Ramos (cell line): ENCODE results near the gene SPTBN4.

Source experiments
- in situ Hi-C: fragments of 300-500 bp; cut with MboI; formaldehyde crosslinking; loops from one replicate; pipeline ENCODE4 v1.14.3; 2022; ENCODE audit warnings: low sequenced_read_pairs; ENCODE audit not compliant: unreplicated experiment

The SPTBN4 gene

DNA sequence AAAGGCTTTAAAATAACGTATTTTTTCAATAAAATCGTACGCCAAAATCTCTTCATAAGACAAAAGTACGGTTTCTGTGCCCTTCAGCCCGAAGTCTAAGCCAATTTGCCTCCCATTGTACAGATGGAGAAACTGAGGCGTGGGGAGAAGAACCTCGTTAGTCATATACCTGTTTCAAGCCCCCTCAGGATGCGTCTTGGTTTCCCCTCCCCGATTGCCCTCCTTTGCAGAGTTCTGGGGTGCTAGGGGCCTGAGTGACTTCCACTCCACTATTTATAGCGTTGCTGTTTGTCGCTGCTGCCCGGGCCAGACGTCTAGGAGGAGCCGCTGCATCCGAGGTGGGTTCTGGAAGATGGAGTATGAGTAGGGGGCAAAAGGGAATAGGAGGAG lies 132.1 kb downstream of the SPTBN4 start:
- in situ Hi-C loops = no loop called here

DNA sequence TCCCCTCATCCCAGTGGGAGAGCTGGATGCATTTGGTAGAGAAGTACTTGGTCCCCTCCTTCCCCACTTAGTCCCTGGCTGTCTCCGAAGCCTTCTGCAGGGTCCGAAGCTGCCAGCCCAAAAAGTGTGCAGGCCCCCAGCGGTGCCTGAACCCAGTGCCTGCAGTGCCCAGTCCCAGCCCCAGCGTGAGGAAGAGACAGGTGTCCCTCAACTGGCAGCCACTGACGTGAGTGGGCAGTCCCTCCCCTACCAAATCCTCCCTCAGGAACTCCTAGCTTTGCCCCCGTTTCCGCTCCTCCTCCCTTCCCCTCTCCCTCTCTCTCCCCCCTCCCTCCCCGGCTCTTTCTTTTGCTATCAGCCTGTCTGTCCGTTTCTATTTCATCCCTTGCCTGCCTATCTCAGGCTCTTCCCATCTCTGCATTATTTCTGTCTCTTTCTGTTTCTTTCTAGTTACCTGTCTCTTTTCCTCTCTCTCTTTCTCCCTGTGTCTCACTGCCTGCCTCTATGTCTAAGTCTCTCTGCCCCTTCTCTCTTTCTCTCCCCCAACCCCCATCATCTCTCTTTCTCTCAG lies 132.6 kb downstream of the SPTBN4 start:
- in situ Hi-C loops = no loop called here

DNA sequence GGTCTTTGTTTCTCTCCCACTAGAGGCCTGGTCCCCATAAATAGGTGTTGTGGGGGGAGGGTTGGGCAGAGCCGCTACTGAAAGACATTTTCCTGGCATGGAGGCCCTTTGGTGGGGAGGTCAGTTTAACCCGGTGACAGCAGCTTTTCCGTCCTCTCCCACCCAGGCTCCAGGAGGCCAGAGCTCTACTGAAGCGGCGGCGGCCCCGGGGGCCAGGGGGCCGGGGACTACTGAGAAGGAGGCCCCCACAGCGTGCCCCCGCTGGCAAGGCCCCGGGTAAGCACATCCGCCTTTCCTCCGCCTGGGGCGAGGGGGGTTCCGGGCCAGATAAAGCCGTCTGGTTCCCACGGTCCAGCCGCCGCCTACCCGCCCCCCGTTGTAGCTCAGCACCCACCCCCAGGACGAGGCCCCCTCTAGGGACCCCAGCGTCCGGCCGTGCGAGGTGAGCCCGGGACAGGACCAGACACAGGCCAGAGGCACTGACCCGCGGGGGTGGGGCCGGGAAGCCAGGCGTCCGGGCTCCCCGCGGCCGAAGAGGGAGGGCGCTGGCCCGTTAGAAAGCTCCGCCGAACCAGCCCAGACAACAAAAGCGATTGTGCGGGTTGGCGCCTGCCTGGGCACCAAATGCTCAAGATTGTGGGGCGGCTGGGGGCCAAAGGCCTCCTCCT lies 133.2 kb downstream of the SPTBN4 start:
- in situ Hi-C loops = loop anchor here (10.0 kb wide), 1 partner anchor 315 kb away; the partner anchor contains the start of gene AKT2

DNA sequence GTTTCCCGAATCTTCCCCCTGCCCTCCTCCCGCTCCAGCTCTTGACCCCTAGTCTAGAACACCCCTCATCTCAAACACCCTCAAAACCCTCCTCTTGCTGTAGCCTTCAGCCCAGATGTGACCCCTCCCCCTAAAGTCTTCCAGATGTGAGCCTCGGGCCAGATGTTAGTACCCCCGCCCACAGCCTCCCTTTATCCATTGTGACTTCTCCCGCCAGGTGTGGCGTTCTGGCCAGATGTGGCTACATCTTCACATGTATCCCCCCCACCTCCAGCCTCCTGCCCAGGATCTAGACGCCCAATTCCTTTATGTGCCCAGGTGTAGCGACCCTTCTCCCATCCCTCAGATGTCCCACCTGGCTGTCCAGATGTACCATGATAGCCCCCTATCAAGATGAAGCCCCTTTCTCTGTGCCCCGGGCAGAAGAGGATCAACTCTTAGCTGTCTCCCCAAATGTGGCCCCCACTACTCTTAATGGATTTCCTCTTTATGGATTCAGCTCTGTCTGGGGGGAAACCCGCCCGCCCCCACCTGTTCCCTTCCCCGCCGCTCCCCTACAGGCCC lies 133.9 kb downstream of the SPTBN4 start:
- in situ Hi-C loops = loop anchor here (10.0 kb wide), 1 partner anchor 316 kb away; the partner anchor contains the start of gene AKT2

DNA sequence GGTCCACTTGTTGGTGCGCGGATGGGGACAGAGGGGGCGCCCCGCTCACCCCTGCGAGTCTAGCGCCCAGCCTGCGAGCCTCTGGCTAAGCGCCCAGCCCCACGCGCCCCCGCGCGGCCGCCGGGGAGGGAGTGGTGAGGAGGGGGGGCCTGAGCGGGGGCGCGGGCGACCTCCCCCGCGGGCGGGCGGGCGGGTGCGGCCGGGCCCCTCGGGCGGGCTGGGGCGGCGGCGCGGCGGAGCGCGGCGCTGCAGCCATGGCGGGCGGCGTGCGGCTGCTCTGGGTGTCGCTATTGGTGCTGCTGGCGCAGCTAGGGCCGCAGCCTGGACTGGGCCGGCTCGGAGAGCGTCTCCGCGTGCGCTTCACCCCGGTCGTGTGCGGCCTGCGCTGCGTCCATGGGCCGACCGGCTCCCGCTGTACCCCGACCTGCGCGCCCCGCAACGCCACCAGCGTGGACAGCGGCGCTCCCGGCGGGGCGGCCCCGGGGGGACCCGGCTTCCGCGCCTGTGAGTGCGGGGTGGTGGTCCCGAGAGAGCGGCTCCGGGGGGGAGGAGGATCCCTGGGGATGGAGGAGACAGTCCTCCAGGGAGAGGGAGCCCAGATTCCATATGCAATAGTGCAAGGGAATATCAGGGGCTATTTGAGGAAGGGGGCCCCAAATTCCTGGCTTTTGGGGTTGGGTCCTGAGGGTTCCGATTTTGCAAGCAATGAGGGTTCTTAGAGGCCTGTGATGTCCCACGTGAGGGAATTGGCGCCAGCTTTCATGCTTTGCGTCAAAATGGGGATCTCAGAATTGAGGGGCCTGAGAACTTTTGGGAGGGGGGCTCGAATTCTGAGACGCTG lies 134.6 kb downstream of the SPTBN4 start, which contains the start of gene LTBP4:
LTBP4 (plus strand) TSS at position 236 of the 841 bp plus-strand sequence; CDS start at position 255, 19 bp downstream.
- in situ Hi-C loops = loop anchor here (10.0 kb wide), 1 partner anchor 317 kb away; the partner anchor contains the start of gene AKT2

DNA sequence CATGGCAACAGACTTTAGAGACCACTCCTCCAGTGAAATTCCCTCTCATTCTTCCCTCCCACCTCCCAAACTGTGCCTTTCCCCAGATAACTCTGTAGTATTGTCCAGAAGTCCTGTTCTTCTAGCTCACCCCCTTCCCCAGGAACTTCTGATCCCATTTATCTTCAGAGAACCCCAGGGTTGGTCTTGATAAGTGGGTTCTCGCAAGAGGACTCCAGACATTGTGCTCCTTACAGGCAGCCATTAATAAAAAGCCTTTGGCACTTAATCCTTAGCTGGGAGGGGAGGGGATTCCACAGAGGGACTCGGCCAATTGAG lies 136.2 kb downstream of the SPTBN4 start:
- in situ Hi-C loops = loop anchor here (10.0 kb wide), 1 partner anchor 318 kb away; the partner anchor contains the start of gene AKT2

DNA sequence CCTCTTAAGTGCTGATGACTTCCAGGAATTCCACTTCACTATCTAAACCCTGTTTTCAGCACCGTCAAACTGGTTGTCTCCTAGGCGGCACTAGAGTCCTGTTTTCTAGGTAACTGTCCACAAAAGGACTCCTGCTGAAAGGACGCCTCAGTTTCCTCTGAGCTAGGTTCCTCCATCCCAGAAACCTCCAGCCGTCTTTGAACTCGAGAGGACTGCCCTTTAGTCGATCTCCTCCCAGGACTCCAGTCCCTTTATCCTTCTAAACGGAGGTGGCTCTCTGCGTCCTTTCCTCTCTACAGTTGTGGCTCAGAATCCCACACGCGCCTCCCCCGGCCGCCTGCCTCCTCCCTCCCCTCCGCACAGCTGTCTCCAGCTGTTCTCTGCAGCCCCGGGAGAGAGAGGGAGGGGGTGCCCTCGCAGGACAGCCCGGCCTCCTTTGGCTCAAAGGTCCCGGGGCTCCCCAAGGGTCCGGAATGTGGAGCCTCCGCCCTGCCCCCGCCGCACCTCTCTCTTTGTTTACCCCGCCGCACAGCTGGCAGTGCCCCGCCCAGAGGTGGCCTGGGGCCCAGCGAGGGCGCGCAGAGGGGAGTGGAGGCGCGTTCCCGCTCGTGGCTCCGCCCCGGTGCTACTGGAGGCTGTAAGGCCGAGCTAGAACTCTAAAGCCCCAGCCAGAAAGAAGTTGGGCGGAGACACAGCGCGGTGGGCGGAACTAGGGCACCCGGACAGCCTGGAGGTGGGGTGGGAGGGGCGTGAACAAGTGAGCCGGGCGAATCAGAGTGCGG lies 136.8 kb downstream of the SPTBN4 start:
- in situ Hi-C loops = loop anchor here (10.0 kb wide), 1 partner anchor 319 kb away; the partner anchor contains the start of gene AKT2

DNA sequence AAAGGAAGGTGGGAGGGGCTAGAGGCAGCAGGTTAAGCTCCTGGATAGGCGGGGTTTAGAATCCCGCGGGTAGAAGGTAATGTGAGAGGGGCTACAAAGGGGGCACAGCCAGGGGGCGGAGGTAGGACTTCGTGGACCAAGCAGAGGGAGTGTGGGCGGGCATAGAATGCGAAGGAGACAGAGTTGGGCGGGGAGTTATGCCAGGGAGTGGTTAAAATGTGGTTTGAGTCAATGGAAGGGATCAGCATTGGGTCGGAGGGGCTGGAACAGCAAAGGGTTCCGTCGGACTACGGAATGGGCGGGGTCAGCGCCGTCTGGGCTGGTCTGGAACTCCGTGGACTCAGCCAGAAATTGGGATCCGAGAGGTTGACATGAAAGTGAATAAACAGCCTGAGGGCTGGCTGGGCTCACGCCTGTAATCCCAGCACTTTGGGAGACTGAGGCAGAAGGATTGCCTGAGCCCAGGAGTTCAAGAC lies 137.4 kb downstream of the SPTBN4 start:
- in situ Hi-C loops = loop anchor here (10.0 kb wide), 1 partner anchor 319 kb away; the partner anchor contains the start of gene AKT2

DNA sequence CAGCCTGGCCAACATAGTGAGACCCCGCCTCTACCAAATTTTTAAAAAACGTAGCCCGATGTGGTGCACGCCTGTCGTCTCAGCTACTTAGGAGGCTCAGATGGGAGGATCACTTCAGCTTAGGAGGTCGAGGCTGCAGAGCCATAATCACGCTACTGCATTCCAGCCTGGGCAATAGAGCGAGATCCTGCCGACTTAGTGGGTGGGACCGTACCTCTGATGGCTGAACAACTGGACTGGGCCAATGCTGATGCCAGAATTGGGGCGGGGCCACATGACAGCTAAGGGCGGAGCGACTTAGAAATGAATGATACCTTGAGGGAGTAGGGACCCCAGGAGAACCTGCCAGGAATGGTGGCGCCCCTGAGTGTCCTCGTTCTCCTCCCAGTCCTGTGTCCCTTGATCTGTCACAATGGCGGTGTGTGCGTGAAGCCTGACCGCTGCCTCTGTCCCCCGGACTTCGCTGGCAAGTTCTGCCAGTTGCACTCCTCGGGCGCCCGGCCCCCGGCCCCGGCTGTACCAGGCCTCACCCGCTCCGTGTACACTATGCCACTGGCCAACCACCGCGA lies 137.9 kb downstream of the SPTBN4 start:
- in situ Hi-C loops = loop anchor here (10.0 kb wide), 1 partner anchor 320 kb away; the partner anchor contains the start of gene AKT2

DNA sequence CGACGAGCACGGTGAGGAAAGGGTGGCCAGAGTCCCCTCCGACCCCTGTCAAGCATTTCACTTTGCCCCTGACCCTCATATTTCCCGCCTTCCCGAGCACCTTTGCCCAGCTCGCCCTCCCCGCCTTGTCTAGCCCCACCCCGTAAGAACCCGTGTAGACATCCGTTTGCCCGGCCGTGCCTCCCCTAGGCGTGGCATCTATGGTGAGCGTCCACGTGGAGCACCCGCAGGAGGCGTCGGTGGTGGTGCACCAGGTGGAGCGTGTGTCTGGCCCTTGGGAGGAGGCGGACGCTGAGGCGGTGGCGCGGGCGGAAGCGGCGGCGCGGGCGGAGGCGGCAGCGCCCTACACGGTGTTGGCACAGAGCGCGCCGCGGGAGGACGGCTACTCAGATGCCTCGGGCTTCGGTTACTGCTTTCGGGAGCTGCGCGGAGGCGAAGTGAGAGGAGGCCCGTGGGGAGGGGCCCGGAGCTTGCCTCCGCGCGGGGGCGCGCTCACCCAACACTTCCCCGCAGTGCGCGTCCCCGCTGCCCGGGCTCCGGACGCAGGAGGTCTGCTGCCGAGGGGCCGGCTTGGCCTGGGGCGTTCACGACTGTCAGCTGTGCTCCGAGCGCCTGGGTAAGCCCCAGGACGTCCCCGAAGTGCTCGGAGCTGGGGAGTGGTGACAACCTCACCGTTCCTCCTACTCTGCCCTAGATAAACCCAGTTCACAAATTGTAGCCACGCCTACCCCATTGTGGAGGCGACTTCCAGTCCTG lies 138.6 kb downstream of the SPTBN4 start:
- in situ Hi-C loops = loop anchor here (10.0 kb wide), 1 partner anchor 321 kb away; the partner anchor contains the start of gene AKT2

DNA sequence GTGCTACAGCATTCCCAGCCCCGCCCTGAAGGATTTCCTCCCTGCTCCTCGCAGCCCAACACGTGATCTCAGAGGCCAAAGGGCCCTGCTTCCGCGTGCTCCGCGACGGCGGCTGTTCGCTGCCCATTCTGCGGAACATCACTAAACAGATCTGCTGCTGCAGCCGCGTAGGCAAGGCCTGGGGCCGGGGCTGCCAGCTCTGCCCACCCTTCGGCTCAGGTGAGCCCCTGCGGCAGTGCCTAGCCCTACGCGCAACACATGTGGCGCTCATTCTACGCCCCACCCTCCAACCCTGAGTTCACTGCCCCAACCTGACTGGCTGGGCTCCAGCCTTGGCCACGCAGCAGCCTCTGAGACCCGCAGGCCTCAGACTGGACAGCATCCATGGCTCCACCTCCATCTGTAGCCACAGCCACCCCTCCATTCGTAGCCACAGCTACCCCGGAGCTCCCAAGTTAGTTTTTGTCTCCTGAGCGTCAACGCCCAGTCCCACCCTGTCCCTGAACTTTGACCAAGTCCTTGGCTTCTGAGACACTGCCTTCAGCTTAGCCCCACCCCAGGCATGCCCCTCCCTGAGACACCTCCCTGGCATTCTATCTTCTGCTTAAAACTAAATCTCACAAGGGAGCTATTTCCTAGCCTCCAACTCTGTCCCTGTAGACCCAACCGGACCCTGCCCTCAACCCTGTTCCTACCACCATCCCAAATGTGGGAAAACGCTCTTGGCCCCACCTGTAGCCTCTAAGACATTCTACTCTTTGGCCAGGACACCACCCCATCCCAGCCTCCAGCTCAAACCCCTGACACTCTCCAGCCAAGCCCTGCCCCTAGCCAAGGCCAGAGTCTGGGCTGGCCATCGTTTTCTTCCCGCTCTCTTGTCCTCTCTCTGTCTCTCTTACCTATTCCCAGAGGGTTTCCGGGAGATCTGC lies 140.8 kb downstream of the SPTBN4 start:
- in situ Hi-C loops = loop anchor here (10.0 kb wide), 1 partner anchor 323 kb away; the partner anchor contains the start of gene AKT2

DNA sequence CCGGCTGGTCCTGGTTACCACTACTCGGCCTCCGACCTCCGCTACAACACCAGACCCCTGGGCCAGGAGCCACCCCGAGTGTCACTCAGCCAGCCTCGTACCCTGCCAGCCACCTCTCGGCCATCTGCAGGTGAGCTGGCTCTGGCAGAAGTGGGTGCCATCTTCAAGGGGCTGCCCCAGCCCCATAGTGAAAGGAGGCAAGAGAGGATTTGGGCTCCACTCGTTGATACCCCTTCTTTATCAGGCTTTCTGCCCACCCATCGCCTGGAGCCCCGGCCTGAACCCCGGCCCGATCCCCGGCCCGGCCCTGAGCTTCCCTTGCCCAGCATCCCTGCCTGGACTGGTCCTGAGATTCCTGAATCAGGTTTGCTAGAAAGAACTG lies 141.4 kb downstream of the SPTBN4 start:
- in situ Hi-C loops = loop anchor here (10.0 kb wide), 1 partner anchor 323 kb away; the partner anchor contains the start of gene AKT2

DNA sequence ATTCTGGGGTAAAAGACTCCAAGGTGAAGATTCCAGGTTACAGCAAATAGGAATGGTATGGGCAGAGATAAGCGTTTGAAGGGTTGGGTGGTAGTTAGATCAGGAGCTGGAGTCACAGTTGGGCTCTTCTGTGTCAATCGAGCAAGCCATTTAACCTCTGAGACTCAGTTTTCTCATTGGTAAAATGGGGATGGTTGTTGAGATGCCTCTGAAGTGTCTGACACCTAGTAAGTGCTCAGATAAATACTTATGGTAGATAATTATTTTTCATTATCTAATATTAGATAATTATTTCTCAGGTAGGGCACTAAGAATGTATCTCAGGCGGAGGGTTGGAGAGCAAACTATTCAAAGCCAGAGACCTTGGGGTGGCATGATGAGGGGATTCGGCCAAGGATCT lies 142.2 kb downstream of the SPTBN4 start:
- in situ Hi-C loops = loop anchor here (10.0 kb wide), 1 partner anchor 324 kb away; the partner anchor contains the start of gene AKT2

DNA sequence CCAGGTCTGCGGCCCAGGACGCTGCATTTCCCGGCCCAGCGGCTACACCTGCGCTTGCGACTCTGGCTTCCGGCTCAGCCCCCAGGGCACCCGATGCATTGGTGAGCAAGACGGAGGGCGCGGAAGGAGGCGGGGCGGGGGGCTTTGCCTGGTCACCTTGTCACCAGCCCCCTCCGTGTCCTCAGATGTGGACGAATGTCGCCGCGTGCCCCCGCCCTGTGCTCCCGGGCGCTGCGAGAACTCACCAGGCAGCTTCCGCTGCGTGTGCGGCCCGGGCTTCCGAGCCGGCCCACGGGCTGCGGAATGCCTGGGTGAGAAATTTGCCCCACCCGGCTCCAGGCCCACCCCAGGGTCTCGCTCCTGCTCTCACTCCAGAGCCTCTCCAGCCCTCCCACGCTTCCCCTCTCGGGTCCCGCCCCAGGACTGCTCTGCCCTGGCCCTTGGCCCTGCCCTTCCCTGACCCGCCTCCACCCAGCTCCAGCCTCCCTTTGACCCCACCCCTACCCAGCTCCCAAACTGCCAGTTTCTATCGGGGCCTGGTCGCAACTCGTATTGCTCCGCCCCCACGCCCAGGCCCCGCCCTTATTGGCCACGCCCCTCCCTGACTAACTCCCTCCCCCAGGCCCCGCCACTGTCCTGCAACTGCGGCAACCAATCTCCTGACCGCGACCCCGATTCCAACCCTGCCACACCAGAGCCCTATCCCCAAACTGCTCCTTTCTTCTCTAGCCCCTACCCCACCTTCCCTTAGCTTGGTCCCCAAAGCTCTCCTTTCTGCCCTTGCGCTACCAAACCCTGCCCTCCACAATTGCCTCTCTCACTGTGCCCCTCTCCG lies 143.0 kb downstream of the SPTBN4 start:
- in situ Hi-C loops = loop anchor here (10.0 kb wide), 1 partner anchor 325 kb away; the partner anchor contains the start of gene AKT2

DNA sequence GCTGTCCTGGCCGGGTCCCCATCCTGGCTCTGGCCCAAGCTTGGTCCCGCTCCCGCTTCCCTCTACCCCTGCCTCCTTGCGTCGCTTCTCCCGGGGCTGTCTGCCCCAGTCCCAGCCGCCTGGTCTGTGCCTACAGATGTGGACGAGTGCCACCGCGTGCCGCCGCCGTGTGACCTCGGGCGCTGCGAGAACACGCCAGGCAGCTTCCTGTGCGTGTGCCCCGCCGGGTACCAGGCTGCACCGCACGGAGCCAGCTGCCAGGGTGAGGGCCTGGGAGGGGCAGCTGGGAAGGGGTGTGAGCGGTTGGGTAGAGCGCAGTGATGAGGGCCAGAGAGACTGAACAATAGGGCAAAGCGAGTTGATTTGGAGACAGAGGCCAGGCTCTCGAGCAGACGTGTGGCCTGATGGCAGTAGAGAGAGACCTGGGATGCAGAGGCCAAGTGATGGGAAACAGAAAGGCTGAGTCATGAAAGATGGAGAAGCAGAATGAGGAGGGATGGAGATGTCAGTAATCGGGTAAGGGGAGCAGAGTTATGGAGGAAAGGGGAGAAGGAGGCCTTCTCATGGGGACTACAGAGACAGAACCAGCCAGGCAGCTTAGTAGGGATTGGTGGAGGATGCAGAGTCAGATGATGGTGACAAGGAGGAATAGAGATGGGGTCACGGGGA lies 143.7 kb downstream of the SPTBN4 start:
- in situ Hi-C loops = no loop called here

DNA sequence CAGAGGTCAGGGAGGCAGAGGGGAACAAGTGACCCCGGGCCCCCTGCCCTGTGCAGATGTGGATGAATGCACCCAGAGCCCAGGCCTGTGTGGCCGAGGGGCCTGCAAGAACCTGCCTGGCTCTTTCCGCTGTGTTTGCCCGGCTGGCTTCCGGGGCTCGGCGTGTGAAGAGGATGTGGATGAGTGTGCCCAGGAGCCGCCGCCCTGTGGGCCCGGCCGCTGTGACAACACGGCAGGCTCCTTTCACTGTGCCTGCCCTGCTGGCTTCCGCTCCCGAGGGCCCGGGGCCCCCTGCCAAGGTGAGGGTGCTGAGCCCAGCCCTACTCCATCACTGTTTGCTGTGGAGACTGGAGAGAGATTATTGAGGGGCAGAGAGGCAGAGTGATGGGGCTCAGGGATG lies 144.3 kb downstream of the SPTBN4 start:
- in situ Hi-C loops = no loop called here
